ENCODE measurements around the gene DHX40. TPM values are rescaled to one million over a fixed set of nuclear protein-coding genes. Genes with fewer than 3 reads are reported as not detected.
"Not testable (repeated sequence)": the region's sequence is repeated elsewhere in the genome, so short reads cannot be mapped to it uniquely, and the experiment has no call there.

The DHX40 gene
- total RNA-seq: 4.8 TPM

- no peaks in the 10 kb centered on the region for H3K27me3 ChIP-seq
- H3K4me3 ChIP-seq: peak within 1 kb of the TSS; percentile 57 to 100
- H3K27ac ChIP-seq: peak within 1 kb of the TSS; percentile 81 to 97
- H3K9me3 ChIP-seq: no peaks in the 10 kb centered on the region
- H3K4me1 ChIP-seq: peaks cover 0 to 8% of the 10 kb centered on the region in 2 donors
- intact Hi-C loops (cut with DNase I): loop anchor here (2.0 to 5.0 kb wide), 4 partner anchors 52 to 255 kb away; partner anchors contain the start of genes CLTC and YPEL2
- H3K36me3 ChIP-seq: peaks cover under 1 to 1% of the 10 kb centered on the region in 2 donors
- TF ChIP-seq, protein P1, sequence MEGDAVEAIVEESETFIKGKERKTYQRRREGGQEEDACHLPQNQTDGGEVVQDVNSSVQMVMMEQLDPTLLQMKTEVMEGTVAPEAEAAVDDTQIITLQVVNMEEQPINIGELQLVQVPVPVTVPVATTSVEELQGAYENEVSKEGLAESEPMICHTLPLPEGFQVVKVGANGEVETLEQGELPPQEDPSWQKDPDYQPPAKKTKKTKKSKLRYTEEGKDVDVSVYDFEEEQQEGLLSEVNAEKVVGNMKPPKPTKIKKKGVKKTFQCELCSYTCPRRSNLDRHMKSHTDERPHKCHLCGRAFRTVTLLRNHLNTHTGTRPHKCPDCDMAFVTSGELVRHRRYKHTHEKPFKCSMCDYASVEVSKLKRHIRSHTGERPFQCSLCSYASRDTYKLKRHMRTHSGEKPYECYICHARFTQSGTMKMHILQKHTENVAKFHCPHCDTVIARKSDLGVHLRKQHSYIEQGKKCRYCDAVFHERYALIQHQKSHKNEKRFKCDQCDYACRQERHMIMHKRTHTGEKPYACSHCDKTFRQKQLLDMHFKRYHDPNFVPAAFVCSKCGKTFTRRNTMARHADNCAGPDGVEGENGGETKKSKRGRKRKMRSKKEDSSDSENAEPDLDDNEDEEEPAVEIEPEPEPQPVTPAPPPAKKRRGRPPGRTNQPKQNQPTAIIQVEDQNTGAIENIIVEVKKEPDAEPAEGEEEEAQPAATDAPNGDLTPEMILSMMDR (IDR thresholded peaks at IDR 0.05): no peak
- DNase-seq (ENCODE audit: low spot score in 2 of 2): peak; percentile 78 to 98
Observed at GRCh38 chr17:59565171-59565958, at the start of gene DHX40. DHX40 (plus strand) TSS chr17:59565610; CDS start chr17:59565672, 62 bp downstream.

DNA sequence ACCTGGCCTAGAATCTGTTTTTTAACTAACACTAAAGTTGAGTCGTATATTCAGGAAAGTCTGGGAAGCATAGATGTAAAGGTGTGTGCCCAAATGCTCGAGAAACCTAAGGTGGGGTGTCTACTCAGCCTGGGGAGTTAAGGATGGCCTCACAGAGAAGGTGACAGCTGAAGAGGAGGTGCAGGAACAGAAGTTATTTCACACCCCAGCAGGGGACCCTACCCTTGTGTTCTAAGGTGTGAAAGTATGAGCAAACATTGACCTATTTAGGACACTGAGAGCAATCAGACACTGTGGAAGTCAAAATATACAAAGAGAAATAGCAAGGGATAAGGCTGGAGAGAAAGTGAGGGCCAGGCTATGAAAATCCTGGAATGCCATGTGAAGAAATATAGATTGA is 49.0 kb upstream of the DHX40 start:
- intact Hi-C loops (cut with DNase I): no loop called here
- H3K4me1 ChIP-seq: peaks cover 0 to 4% of the 10 kb centered on the region in 2 donors
- no peaks in the 10 kb centered on the region for H3K27me3 ChIP-seq
- no peaks in the 10 kb centered on the region for H3K9me3 ChIP-seq
- TF ChIP-seq, protein P1 (IDR thresholded peaks at IDR 0.05): no peak
- H3K4me3 ChIP-seq: no peak overlapping the region
- H3K36me3 ChIP-seq: no peaks in the 10 kb centered on the region
- H3K27ac ChIP-seq: no peak overlapping the region
- no peak for DNase-seq (ENCODE audit: low spot score in 2 of 2)

- H3K4me3 ChIP-seq: no peak overlapping the region
- H3K9me3 ChIP-seq: no peaks in the 10 kb centered on the region
- no peaks in the 10 kb centered on the region for H3K36me3 ChIP-seq
- TF ChIP-seq, protein P1 (IDR thresholded peaks at IDR 0.05): no peak
- no peak for DNase-seq (ENCODE audit: low spot score in 2 of 2)
- H3K27ac ChIP-seq: no peak overlapping the region
- peaks cover 0 to 4% of the 10 kb centered on the region in 2 donors for H3K4me1 ChIP-seq
- intact Hi-C loops (cut with DNase I): no loop called here
- H3K27me3 ChIP-seq: no peaks in the 10 kb centered on the region
Observed at GRCh38 chr17:59519132-59519531, 46.3 kb upstream of the DHX40 start.

GRCh38 chr17:59520251-59520650 is 45.2 kb upstream of the DHX40 start:
- DNase-seq (ENCODE audit: low spot score in 2 of 2): no peak
- Histone ChIP-seq H3K9me3 (no peaks in the 10 kb centered on the region), H3K4me1 (peaks cover 0 to 4% of the 10 kb centered on the region in 2 donors), H3K36me3 (no peaks in the 10 kb centered on the region), H3K27ac (no peak overlapping the region), H3K27me3 (no peaks in the 10 kb centered on the region), H3K4me3 (no peak overlapping the region)
- intact Hi-C loops (cut with DNase I): no loop called here
- TF ChIP-seq, protein P1 (IDR thresholded peaks at IDR 0.05): no peak

DNA sequence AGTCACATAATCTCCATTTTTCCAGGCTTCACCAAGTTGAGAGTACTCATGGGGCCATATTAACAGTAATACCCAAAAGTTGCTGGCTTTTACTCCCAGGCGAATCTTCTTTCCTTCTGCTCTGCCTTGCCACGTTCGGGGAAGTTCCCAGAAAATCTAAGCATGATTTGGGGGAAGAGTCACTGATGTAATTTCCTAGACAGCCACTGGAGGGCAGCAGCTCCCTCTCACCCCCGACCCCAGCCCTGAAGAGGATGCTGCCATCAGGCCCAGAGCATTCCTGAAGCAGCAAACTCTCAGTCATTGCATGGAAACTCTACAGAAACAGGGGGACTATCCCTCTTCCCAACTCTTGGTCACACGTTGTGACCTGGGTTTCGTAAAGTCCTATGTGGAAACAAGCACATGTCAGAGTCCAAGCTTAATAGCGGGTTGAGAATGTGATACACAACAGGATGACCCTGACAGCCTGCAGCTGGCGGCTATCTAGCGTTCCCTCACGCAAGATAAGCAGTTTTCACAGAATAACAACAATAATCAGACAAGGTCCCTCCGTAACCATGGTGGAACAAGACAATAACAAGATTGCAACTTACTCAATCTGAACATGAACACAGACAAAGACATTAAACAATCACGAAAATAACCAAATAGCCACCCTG is 43.8 kb upstream of the DHX40 start:
- H3K36me3 ChIP-seq: no peaks in the 10 kb centered on the region
- intact Hi-C loops (cut with DNase I): loop anchor here (1.0 kb wide), 1 partner anchor 210 kb away; no protein-coding TSS in a partner anchor
- H3K27ac ChIP-seq: no peak overlapping the region
- no peak overlapping the region for H3K4me3 ChIP-seq
- peak in 1 of 2 donors; percentile 72 for DNase-seq (ENCODE audit: low spot score in 2 of 2)
- TF ChIP-seq, protein P1 (IDR thresholded peaks at IDR 0.05): peak; percentile 65 to 89 (median 89)
- no peaks in the 10 kb centered on the region for H3K9me3 ChIP-seq
- peaks cover 0 to 4% of the 10 kb centered on the region in 2 donors for H3K4me1 ChIP-seq
- H3K27me3 ChIP-seq: no peaks in the 10 kb centered on the region

- H3K4me1 ChIP-seq; H3K36me3 ChIP-seq; H3K9me3 ChIP-seq; H3K27me3 ChIP-seq; intact Hi-C loops (cut with DNase I); H3K4me3 ChIP-seq; DNase-seq (ENCODE audit: low spot score in 2 of 2); H3K27ac ChIP-seq: not testable (repeated sequence)
Observed at GRCh38 chr17:59524930-59525329, 40.5 kb upstream of the DHX40 start.

Measured in ascending aorta (tissue), 2 donors.